ENCODE results near the gene LRRN3. TPM values are rescaled to one million over a fixed set of nuclear protein-coding genes. Genes with fewer than 3 reads are reported as not detected.

LRRN3 gene
- total RNA-seq, 4 donors from 2014 or later: 0.23 to 1.6 (median 0.40) TPM; not detected in 1

- Histone ChIP-seq H3K36me3 (no peaks in the 10 kb centered on the region), H3K4me3 (no peak overlapping the region), H3K27ac (no peak overlapping the region), H3K27me3 (no peaks in the 10 kb centered on the region), H3K4me1 (peaks cover 0 to 4% (median 0%) of the 10 kb centered on the region in 3 donors), H3K9me3 (no peaks in the 10 kb centered on the region)
- ATAC-seq: no peak
- no peak for TF ChIP-seq POLR2AphosphoS5 (IDR thresholded peaks at IDR 0.05)
- no peak for TF ChIP-seq POLR2A (IDR thresholded peaks at IDR 0.05)
- TF ChIP-seq EP300 (IDR thresholded peaks at IDR 0.05): no peak
- no peak for TF ChIP-seq CTCF (IDR thresholded peaks at IDR 0.05)
- 86 to 96% methylated on average over 5 to 6 of the region's 6 CpGs for WGBS, 2 donors (ENCODE audit: low coverage in 1 of 2)
These were observed 57.0 kb downstream of the LRRN3 start for GRCh38 chr7:111147708-111148533.

- no peak overlapping the region for H3K4me3 ChIP-seq
- TF ChIP-seq POLR2AphosphoS5 (IDR thresholded peaks at IDR 0.05) (no peak), EP300 (IDR thresholded peaks at IDR 0.05) (no peak), POLR2A (IDR thresholded peaks at IDR 0.05) (no peak), CTCF (IDR thresholded peaks at IDR 0.05) (no peak)
These were observed 59.8 kb downstream of the LRRN3 start for GRCh38 chr7:111150709-111151108.

GRCh38 chr7:111159426-111159825 lies 68.5 kb downstream of the LRRN3 start:
- no peaks in the 10 kb centered on the region for H3K36me3 ChIP-seq
- no peak overlapping the region for H3K27ac ChIP-seq
- TF ChIP-seq POLR2A (IDR thresholded peaks at IDR 0.05): no peak
- no peak for ATAC-seq
- no peaks in the 10 kb centered on the region for H3K9me3 ChIP-seq
- H3K4me1 ChIP-seq: no peaks in the 10 kb centered on the region
- H3K4me3 ChIP-seq: no peak overlapping the region
- H3K27me3 ChIP-seq: no peaks in the 10 kb centered on the region

More at GRCh38 chr7:111150709-111151108, 59.8 kb downstream of the LRRN3 start:
- H3K36me3 ChIP-seq: no peaks in the 10 kb centered on the region
- no peak for ATAC-seq
- WGBS, 2 donors (ENCODE audit: low coverage in 1 of 2): 100% methylated on average over 1 of the region's 1 CpG
- no peaks in the 10 kb centered on the region for H3K4me1 ChIP-seq
- H3K9me3 ChIP-seq: no peaks in the 10 kb centered on the region
- no peaks in the 10 kb centered on the region for H3K27me3 ChIP-seq
- H3K27ac ChIP-seq: no peak overlapping the region

- Histone ChIP-seq H3K27me3 (no peaks in the 10 kb centered on the region), H3K36me3 (no peaks in the 10 kb centered on the region), H3K4me1 (no peaks in the 10 kb centered on the region), H3K9me3 (no peaks in the 10 kb centered on the region), H3K4me3 (no peak overlapping the region), H3K27ac (no peak overlapping the region)
- TF ChIP-seq POLR2AphosphoS5 (IDR thresholded peaks at IDR 0.05): no peak
- no peak for TF ChIP-seq POLR2A (IDR thresholded peaks at IDR 0.05)
- no peak for TF ChIP-seq CTCF (IDR thresholded peaks at IDR 0.05)
- TF ChIP-seq EP300 (IDR thresholded peaks at IDR 0.05): no peak
- ATAC-seq: no peak
These were observed 69.4 kb downstream of the LRRN3 start for GRCh38 chr7:111160297-111160696.

- TF ChIP-seq POLR2AphosphoS5 (IDR thresholded peaks at IDR 0.05) (no peak), POLR2A (IDR thresholded peaks at IDR 0.05) (no peak), EP300 (IDR thresholded peaks at IDR 0.05) (no peak), CTCF (IDR thresholded peaks at IDR 0.05) (no peak)
- Histone ChIP-seq H3K27me3 (no peaks in the 10 kb centered on the region), H3K4me3 (no peak overlapping the region), H3K27ac (no peak overlapping the region), H3K9me3 (no peaks in the 10 kb centered on the region), H3K36me3 (no peaks in the 10 kb centered on the region), H3K4me1 (no peaks in the 10 kb centered on the region)
- ATAC-seq: no peak
- WGBS, 2 donors (ENCODE audit: low coverage in 1 of 2): 67 to 92% methylated on average over 1 to 3 of the region's 3 CpGs
These were observed 71.8 kb downstream of the LRRN3 start for GRCh38 chr7:111162692-111163091.
